Trophoblast cell (in vitro differentiated cells and primary cell): ENCODE results near the gene SPINT2.
"Not testable (repeated sequence)": the region's sequence is repeated elsewhere in the genome, so short reads cannot be mapped to it uniquely, and the experiment has no call there.

Experiments used
- DNase-seq, 2 donors: peaks; one replicate each; pipeline ENCODE4 v3.0.0-alpha.2; 2016
- H2AFZ ChIP-seq: 2 replicates; pipeline ENCODE4 v1.6.1; 2013; ENCODE audit warnings: low read length, moderate library complexity, mild to moderate bottlenecking; ENCODE audit not compliant: insufficient read depth, poor library complexity
- H2AK5ac ChIP-seq: 2 replicates; pipeline ENCODE4 v1.6.1; 2013; ENCODE audit warnings: mild to moderate bottlenecking, low read length
- H2BK120ac ChIP-seq: 2 replicates; pipeline ENCODE4 v1.6.1; 2013; ENCODE audit warnings: low read length, mild to moderate bottlenecking, moderate library complexity; ENCODE audit not compliant: insufficient read depth, poor library complexity
- H2BK12ac ChIP-seq: 2 replicates; pipeline ENCODE4 v1.6.1; 2013; ENCODE audit warnings: mild to moderate bottlenecking, low read length, moderate library complexity
- H2BK5ac ChIP-seq: 2 replicates; pipeline ENCODE4 v1.6.1; 2013; ENCODE audit warnings: low read length, low read depth, moderate library complexity, mild to moderate bottlenecking; ENCODE audit not compliant: poor library complexity
- H3K14ac ChIP-seq: 2 replicates; pipeline ENCODE4 v1.6.1; 2013; ENCODE audit warnings: mild to moderate bottlenecking, low read length
- H3K18ac ChIP-seq: 2 replicates; pipeline ENCODE4 v1.6.1; 2013; ENCODE audit warnings: mild to moderate bottlenecking, low read length
- H3K23ac ChIP-seq: 2 replicates; pipeline ENCODE4 v1.6.1; 2013; ENCODE audit warnings: low read length
- H3K27ac ChIP-seq: 2 replicates; pipeline ENCODE4 v1.5.1; 2013; ENCODE audit warnings: low read depth, mild to moderate bottlenecking, inconsistent platforms, low read length, moderate library complexity
- H3K27me3 ChIP-seq: 2 replicates; pipeline ENCODE4 v1.6.1; 2013; ENCODE audit warnings: inconsistent platforms, mild to moderate bottlenecking, low read length, moderate library complexity; ENCODE audit not compliant: insufficient read depth
- H3K36me3 ChIP-seq, 2 experiments: 1 replicate in 1 of 2; 2 replicates in 1 of 2; pipeline ENCODE4 v1.6.1; 2013; ENCODE audit warnings: low read length in 2 of 2, mild to moderate bottlenecking in 2 of 2, moderate library complexity in 1 of 2; ENCODE audit not compliant: insufficient read depth in 2 of 2, control insufficient read depth in 1 of 2
- H3K4ac ChIP-seq: 2 replicates; pipeline ENCODE4 v1.6.1; 2013; ENCODE audit warnings: low read depth, mild to moderate bottlenecking, low read length, moderate library complexity
- H3K4me1 ChIP-seq, 2 experiments: 1 replicate in 1 of 2; 2 replicates in 1 of 2; pipeline ENCODE4 v1.6.1; 2013; ENCODE audit warnings: low read length in 2 of 2, mild to moderate bottlenecking in 2 of 2, moderate library complexity in 1 of 2; ENCODE audit not compliant: insufficient read depth in 2 of 2, control insufficient read depth in 1 of 2
- H3K4me2 ChIP-seq: 2 replicates; pipeline ENCODE4 v1.6.1; 2013; ENCODE audit warnings: inconsistent platforms, mild to moderate bottlenecking, low read length, moderate library complexity
- H3K4me3 ChIP-seq: 2 replicates; pipeline ENCODE4 v1.5.1; 2013; ENCODE audit warnings: mild to moderate bottlenecking, low read depth, low read length, inconsistent platforms
- H3K79me1 ChIP-seq: one replicate; pipeline ENCODE4 v1.6.1; 2013; ENCODE audit warnings: low read length
- H3K79me2 ChIP-seq: 2 replicates; pipeline ENCODE4 v1.6.1; 2013; ENCODE audit warnings: low read length, mild to moderate bottlenecking; ENCODE audit not compliant: control insufficient read depth, insufficient read depth, poor library complexity
- H3K9ac ChIP-seq: 2 replicates; pipeline ENCODE4 v1.6.1; 2013; ENCODE audit warnings: mild to moderate bottlenecking, low read length
- H3K9me3 ChIP-seq: 2 replicates; pipeline ENCODE4 v1.6.1; 2013; ENCODE audit warnings: low read depth, mild to moderate bottlenecking, control low read depth, inconsistent platforms, low read length; ENCODE audit not compliant: insufficient read depth
- H4K12ac ChIP-seq: 2 replicates; pipeline ENCODE4 v1.6.1; 2013; ENCODE audit warnings: low read depth, mild to moderate bottlenecking, low read length, moderate library complexity
- H4K8ac ChIP-seq: 2 replicates; pipeline ENCODE4 v1.6.1; 2013; ENCODE audit warnings: low read depth, mild to moderate bottlenecking, low read length, moderate library complexity
- H4K91ac ChIP-seq: one replicate; pipeline ENCODE4 v1.6.1; 2013; ENCODE audit warnings: low read depth, mild to moderate bottlenecking, low read length, moderate library complexity
- WGBS: extraction: QIAGEN DNeasy Blood & Tissue Kit; methylation state at CpG from one replicate; pipeline ENCODE4 v1.1.7; 2013; ENCODE audit warnings: missing lambda C conversion rate; ENCODE audit not compliant: insufficient read length, insufficient coverage; ENCODE audit errors: extremely low coverage; 5-methylcytosine and 5-hydroxymethylcytosine counted together

Gene SPINT2

DNA sequence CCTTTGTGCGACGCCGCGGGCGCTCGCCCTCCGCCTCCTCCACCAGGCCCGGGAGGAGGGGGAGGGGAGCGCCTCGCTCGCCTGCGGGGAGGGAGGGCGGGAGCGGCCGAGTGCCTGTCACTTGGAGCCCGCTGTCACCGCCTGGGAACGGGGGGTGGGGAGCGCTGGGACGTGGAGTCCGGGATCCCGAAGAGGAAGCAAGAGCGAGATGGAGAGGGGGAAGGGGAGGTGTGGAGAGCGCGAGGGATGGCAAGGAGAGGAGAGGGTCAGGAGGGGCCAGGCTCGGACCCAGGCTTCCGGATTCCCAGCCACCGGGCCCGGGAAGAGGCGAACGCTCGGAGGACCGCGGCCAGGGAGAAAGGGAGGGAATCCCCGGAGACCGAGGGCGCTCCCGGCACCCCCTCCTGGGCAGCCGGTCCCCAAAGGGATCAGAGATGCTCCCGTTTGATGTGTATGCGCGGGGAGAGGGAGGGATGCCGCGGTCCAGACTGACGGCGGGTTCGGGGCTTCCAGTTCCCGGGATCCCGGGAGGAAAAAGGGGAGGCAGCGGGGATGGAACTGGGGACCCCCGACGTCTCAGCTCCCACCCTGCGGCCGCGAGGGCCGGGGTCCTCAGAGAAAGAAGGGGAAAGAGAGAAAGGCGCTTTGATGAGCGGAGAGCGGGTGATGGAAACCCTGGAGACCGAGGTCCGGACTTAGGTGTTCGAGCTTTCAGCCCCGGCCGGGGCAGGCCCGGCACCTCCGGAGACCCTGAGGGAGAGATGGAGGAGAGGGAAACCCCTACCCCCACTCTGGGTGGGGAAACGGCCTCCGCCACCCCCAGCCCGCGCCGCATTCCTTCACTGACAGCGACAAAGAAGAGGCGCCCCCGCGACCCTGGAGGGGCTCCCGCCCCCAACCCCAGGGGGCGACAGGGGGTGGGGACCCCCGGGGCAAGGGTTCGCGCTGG, 35.6 kb upstream of the SPINT2 start:
- Histone ChIP-seq H3K23ac (no peak overlapping the region), H2BK5ac (no peak overlapping the region), H2BK120ac (no peak overlapping the region), H3K27ac (no peak overlapping the region), H3K4me1 (peaks cover 3 to 7% of the 10 kb centered on the region in 2 experiments), H2AK5ac (no peak overlapping the region), H3K27me3 (peaks cover 25% of the 10 kb centered on the region), H3K9ac (no peak overlapping the region), H3K4me3 (no peak overlapping the region), H2AFZ (no peak overlapping the region), H3K36me3 (no peaks in the 10 kb centered on the region), H3K14ac (no peak overlapping the region), H4K8ac (no peak overlapping the region), H3K9me3 (no peaks in the 10 kb centered on the region), H3K18ac (no peak overlapping the region), H4K91ac (no peak overlapping the region), H2BK12ac (no peak overlapping the region), H3K4ac (no peak overlapping the region), H3K79me1 (no peaks in the 10 kb centered on the region), H4K12ac (no peak overlapping the region), H3K79me2 (peaks cover 2% of the 10 kb centered on the region), H3K4me2 (peak overlapping the region; percentile 72)
- WGBS: no CpG with 5 or more reads among the region's 80 CpGs
- no peak for DNase-seq

DNA sequence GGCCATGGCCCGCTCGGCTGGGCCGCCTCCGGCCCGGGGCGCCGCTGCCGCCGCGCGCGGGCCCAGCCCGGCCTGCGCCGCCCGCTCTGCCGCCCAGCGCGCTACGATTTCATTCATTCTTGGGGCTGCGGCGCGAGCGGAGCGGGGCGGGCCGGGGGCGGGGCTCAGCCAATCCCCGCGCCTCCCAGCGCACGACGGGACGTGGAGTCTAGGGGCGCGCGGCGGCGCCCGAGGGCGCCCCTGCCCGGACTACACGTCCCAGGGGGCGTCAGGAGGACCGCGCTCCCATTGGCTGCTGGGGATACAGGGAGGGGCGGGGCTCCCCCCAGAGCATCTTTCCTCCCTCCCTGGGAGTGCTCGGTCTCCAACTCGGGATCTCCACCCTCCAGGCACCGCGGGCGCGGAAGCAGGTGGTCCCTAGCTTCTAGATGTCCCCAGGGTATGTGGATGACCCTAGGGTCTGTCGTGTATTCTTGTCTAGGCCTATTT, 34.7 kb upstream of the SPINT2 start:
- Histone ChIP-seq H2AFZ (no peak overlapping the region), H3K27ac (no peak overlapping the region), H3K23ac (no peak overlapping the region), H3K4me3 (peak overlapping the region; percentile 14), H3K36me3 (no peaks in the 10 kb centered on the region), H4K91ac (no peak overlapping the region), H3K27me3 (peaks cover 25% of the 10 kb centered on the region), H3K14ac (no peak overlapping the region), H2BK5ac (no peak overlapping the region), H2AK5ac (no peak overlapping the region), H3K4me2 (peak overlapping the region; percentile 72), H2BK12ac (no peak overlapping the region), H3K9me3 (no peaks in the 10 kb centered on the region), H4K12ac (no peak overlapping the region), H3K18ac (no peak overlapping the region), H3K79me2 (no peaks in the 10 kb centered on the region), H2BK120ac (no peak overlapping the region), H3K4me1 (peaks cover 0 to 2% of the 10 kb centered on the region in 2 experiments), H3K4ac (no peak overlapping the region), H3K9ac (no peak overlapping the region), H4K8ac (no peak overlapping the region), H3K79me1 (no peaks in the 10 kb centered on the region)
- no CpG with 5 or more reads among the region's 54 CpGs for WGBS
- DNase-seq: peak in 1 of 2 donors; percentile 18

DNA sequence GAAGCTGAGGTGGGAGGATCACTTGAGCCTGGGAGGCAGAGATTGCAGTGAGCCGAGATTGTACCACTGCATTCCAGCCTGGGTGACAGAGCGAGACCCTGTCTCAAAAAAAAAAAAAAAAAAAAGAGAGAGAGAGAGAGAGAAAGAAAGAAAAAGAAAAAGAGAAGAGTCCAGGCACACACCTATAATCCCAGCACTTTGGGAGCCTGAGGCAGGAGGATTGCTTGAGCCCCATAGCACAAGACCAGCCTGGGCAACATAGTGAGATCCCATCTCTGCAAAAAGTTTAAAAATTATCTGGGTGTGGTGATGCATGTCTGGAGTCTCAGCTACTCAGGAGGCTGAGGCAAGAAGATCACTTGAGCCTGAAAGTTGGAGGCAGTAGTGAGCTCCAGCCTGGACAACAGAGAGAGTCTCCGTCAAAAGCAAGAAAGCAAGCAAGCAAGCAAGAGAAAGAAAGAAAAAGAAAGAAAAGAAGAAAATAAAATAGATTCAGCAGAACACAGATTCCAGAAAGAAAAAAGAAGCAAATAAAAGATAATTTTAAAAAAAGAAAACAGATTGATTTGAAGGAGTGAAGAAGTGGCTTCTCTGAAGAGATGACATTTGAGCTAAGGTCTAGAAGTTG, 33.8 kb upstream of the SPINT2 start:
- not testable (repeated sequence) for H3K9me3 ChIP-seq, H4K8ac ChIP-seq, H2BK120ac ChIP-seq, H2AK5ac ChIP-seq, H3K14ac ChIP-seq, H3K27ac ChIP-seq, H3K4ac ChIP-seq, H2BK12ac ChIP-seq, H3K4me2 ChIP-seq, H3K4me3 ChIP-seq, H4K91ac ChIP-seq, H3K23ac ChIP-seq, H3K9ac ChIP-seq, H3K79me2 ChIP-seq, H3K4me1 ChIP-seq, H3K18ac ChIP-seq, H2AFZ ChIP-seq, H3K79me1 ChIP-seq, H2BK5ac ChIP-seq, H3K36me3 ChIP-seq, DNase-seq, H4K12ac ChIP-seq
- H3K27me3 ChIP-seq: peaks cover 25% of the 10 kb centered on the region
- WGBS: no CpG with 5 or more reads among the region's 3 CpGs

DNA sequence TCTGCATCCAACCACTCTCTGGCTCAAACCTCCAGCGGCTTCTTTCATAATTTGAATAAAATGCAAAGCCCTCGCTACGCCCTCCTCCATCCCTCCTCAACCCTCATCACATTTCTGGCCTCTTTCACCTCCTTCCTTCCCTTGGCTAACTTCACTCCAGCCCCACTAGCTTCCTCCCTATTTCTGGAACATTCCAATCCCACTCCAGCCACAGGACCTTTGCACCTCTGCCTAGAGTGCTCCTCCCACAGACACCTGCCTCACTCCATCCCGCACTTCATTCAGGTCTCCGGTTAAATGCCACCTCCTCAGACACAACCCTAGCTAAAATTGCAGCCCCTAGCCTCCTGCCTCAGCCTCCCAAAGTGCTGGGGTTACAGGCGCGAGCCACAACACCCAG, 32.5 kb upstream of the SPINT2 start:
- H2AFZ ChIP-seq: no peak overlapping the region
- H3K79me2 ChIP-seq: no peaks in the 10 kb centered on the region
- H3K18ac ChIP-seq: no peak overlapping the region
- H3K36me3 ChIP-seq: no peaks in the 10 kb centered on the region
- H3K79me1 ChIP-seq: no peaks in the 10 kb centered on the region
- no peak overlapping the region for H3K4ac ChIP-seq
- no peak overlapping the region for H3K9ac ChIP-seq
- H4K8ac ChIP-seq: no peak overlapping the region
- 100% methylated on average over 2 of the region's 7 CpGs for WGBS
- H3K4me1 ChIP-seq: peaks cover 0 to 2% of the 10 kb centered on the region in 2 experiments
- H3K9me3 ChIP-seq: no peaks in the 10 kb centered on the region
- no peak for DNase-seq
- H3K27ac ChIP-seq: no peak overlapping the region
- no peak overlapping the region for H3K4me3 ChIP-seq
- H3K14ac ChIP-seq: no peak overlapping the region
- H3K23ac ChIP-seq: no peak overlapping the region
- H4K91ac ChIP-seq: no peak overlapping the region
- H2AK5ac ChIP-seq: no peak overlapping the region
- no peak overlapping the region for H2BK12ac ChIP-seq
- H2BK5ac ChIP-seq: no peak overlapping the region
- peaks cover 25% of the 10 kb centered on the region for H3K27me3 ChIP-seq
- no peak overlapping the region for H2BK120ac ChIP-seq
- no peak overlapping the region for H3K4me2 ChIP-seq
- no peak overlapping the region for H4K12ac ChIP-seq
